GM18907 (cell line): ENCODE measurements around the gene CLIC1.
"Not testable (repeated sequence)": the region's sequence is repeated elsewhere in the genome, so short reads cannot be mapped to it uniquely, and the experiment has no call there.

ENCODE experiments used
- ATAC-seq: cut with Tn5 transposase; IDR thresholded peaks from one replicate; pipeline ENCODE4 v1.9.1; 2021; ENCODE audit warnings: mild to moderate bottlenecking, moderate library complexity; ENCODE audit not compliant: unreplicated experiment

The CLIC1 gene

DNA sequence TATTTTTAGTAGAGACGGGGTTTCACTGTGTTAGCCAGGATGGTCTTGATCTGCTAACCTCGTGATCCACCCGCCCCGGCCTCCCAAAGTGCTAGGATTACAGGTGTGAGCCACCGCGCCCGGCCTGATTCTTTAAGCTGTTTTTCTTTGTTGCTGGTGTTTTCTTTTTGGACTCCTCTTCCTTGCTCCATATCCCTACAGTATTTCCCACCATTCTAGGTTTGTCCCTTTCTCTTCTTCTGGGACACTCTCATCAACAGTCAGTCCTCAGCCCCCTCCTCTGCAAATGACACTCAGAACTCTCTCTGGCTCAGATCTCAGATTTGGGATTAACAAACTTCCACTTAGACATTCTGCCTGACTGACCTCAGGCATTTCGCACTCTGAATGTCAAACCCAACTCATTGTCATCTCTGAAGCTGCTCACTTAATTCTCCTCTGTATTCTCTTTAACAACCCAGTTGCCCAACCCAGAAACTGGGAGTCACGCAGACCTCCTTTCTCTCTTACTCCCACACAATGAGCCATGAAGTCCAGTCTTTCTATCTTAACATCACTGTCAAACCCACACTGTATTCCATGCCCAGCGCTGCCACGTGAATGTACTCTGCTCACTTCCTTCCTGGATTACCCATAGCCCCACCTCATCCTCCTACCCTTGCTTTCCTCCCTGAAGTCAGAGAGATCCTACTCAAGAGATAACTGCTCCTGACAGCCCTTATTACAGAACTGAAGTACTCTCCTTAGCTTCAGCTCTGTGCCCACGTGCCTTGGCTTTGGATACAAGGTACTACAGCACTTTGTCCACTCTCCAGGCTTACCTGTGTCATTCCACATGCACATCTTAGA, 10.6 kb downstream of the CLIC1 start:
- ATAC-seq, result no peak

- no peak for ATAC-seq
These were observed 12.2 kb downstream of the CLIC1 start for GRCh38 chr6:31723980-31724691.

- no peak for ATAC-seq
These were observed 12.9 kb downstream of the CLIC1 start, which contains the start of gene MPIG6B for GRCh38 chr6:31723245-31723979. Gene MPIG6B, plus strand, starts transcription at chr6:31723373. Its CDS starts 11 bp downstream, at chr6:31723384.

DNA sequence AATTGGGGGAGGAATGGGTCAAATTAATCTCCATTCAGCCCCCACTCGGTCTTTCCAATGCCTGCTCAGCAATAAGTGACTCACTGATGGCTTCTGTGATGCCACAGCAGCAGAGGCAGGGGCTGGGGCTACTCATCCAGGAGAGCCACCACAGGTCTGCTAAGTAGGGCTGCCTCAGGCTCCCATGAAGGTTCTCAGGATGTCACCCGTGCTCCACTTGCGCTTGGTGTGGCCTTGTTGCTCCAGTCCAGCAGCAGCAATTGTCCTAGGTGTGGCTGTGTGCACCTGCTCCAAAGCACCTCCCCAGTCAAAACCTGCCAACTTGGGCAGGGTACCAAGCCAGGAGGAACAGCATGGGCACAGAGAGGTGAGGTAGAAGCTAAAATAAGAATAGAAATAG, 14.2 kb downstream of the CLIC1 start:
- no peak for ATAC-seq

- no peak for ATAC-seq
These were observed 14.8 kb downstream of the CLIC1 start, which contains the start of gene LY6G6C for GRCh38 chr6:31721351-31722020. Gene LY6G6C, minus strand, starts transcription at chr6:31721746. Its CDS starts 67 bp downstream, at chr6:31721679.

DNA sequence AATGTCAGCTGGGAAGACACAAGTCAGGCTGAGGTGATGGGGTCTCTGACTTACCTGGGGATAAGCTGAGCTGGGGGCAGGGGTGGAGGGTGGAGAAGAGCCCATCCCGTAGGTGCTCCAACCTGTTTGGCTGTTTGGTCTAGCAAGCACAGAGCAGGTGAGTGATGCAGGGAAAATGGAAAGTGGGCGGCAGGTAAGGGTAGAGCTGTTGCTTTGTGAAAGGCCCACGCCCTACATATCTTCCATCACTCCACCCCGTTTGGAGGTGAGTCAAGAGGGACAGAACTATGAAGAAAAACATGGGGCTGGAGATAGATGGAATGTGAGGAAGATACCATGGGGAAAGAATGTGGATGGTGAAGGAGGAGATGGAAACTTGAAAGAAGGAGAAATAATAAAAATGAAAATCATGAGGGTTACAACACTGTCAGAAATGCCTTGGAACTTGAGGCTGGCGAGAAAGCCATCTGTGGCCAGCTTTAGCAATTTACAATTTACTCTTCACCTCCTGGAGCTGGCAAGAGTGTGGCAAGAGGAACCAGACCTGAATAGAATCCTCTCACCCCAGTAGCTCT, 16.0 kb downstream of the CLIC1 start:
- ATAC-seq, result no peak

DNA sequence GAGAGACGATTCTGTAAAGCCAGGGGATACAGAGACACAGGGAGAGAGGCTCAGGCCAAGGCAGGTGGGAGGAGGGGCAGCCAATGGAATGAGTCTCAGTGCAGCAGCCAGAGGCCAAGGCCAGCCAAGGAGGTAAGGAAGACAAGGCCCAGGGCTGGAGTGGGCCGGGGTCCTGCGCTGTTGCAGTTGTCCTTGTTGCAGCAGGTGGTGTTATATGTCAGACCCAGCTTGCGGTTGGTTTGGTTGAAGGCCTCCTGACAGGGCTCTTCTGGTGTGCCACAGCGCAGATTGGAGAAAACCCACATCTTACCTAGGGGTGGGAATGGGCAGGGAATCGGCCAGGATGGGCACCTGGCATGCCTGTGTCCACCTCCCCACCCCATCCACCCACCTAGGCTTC, 17.3 kb downstream of the CLIC1 start:
- ATAC-seq, result no peak

- no peak for ATAC-seq
These were observed 18.1 kb downstream of the CLIC1 start for GRCh38 chr6:31718265-31718664.

DNA sequence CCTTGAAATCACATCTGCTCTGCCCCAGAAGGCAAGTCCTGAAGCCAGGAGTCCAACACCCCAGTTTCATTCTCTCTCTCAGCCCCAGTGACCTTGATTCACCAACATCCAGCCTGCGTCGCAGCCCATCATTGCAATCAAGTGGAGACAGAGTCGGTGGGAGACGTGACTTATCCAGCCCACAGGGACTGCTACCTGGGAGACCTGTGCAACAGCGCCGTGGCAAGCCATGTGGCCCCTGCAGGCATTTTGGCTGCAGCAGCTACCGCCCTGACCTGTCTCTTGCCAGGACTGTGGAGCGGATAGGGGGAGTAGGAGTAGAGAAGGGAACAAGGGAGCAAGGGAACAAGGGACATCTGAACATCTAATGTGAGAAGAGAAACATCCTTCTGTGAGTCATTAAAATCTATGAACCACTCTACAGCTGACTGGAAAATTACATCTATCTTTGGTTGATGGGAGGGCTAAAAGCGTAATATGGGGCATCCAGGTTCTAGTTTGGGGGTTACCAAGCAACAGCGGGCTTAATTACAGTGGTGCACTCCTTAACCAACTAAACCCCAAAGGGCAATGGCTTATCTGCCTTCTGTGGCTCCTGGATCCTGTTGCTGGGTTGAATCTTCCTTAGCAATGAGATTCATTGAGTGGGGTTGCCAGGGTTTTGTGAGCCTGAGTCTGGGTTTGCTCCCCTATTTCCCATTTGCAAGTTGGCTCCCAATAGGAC, 18.7 kb downstream of the CLIC1 start:
- ATAC-seq, result no peak

- ATAC-seq, result no peak
These were observed 21.0 kb downstream of the CLIC1 start, which contains the start of gene LY6G6D for GRCh38 chr6:31715022-31715958. Gene LY6G6D, plus strand, starts transcription at chr6:31715348. Its CDS starts 8 bp downstream, at chr6:31715356.

DNA sequence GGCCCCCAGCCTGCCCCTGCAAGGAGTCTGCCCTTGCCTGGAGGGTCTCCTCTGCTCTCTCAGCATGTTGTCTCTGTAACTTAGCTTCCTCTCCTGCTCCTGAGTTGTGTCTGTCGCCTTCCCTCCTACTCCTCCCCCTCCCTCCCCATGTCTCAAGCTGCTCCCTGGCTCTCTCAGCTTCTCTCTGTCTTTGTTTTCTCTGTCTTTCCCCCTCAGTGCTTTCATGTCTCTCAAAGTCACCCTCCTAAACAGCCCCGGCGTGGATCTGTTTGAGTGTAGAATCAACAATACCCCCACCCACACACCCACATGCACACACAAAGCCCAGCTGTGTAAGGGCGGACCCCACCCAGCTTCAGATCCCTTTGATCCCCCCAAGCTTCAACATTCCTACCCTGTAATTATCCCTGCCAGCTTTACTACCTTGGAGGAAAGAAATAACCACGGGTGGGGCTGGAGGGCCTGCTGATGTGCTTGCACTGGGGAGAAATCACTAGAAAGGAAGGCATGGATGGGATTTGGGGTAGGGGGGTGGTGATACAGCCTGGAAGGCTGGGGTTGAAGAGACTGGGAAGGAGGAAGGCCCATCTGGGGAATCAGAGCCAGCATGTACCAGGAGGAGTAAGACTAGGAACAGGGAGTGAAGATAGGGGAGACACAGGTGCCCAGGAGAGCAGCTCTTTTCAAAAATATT, 22.2 kb downstream of the CLIC1 start:
- no peak for ATAC-seq

GRCh38 chr6:31713465-31713864, 22.9 kb downstream of the CLIC1 start:
- ATAC-seq, result no peak

- no peak for ATAC-seq
These were observed 24.0 kb downstream of the CLIC1 start for GRCh38 chr6:31712296-31712695.

- ATAC-seq, result no peak
These were observed 25.1 kb downstream of the CLIC1 start for GRCh38 chr6:31711233-31711632.

GRCh38 chr6:31710523-31711219, 25.7 kb downstream of the CLIC1 start:
- ATAC-seq, result no peak

GRCh38 chr6:31709157-31709556, 27.2 kb downstream of the CLIC1 start:
- not testable (repeated sequence) for ATAC-seq

DNA sequence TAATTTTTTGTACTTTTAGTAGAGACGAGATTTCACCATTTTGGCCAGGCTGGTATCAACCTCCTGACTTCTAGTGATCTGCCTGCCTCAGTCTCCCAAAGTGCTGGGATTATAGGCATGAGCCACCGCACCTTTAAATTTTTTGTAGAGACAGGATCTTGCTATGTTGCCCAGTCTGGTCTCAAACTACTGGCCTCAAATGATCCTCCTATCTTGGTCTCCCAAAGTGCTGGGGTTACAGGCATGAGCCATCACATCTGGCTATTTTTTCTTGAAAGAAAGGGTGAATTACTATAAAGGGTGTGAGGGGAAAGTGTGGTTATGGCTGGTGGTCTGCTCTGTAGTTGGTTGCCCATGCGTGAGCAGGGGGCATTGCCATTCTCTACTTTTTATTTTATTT, 28.1 kb downstream of the CLIC1 start:
- no peak for ATAC-seq
